Measurements from ENCODE around the gene PTPRG.
"Not testable (repeated sequence)": the region's sequence is repeated elsewhere in the genome, so short reads cannot be mapped to it uniquely, and the experiment has no call there.

Gene PTPRG

DNA sequence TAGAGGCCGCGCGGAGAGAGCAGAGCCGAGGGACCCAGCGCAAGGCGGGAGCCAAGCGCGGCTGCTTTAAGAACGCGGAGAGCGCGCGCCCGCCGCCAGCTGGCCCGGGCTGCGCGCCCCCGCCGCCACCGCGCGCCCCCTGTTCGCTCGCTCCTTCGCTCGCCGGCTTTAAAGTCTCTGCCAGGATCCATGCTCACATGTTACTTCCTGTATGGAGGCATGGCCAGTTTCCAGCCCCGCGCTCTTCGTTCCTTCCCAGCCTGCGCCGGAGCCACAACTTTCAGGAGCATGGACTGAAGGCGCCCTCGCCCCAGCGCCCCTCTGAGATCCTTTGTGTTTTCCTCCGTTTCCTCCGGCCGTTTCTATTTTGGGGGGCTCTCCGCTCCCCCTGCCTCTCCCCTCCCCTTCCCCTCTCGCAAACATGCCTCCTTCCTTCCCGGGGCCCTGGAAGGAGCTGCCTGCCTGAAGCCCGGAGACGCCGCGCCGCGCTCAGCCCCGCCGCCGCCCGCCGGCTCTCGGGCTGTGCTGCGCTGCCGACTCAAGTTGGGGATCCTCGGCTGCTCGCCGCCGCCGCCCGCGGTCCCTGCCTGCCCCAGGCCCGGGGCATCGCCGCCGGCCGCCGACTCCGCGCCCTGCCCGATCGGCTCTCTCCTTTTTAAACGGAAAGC is at the start of gene PTPRG:
Gene PTPRG (plus strand): TSS at position 198 of the 668 bp plus-strand sequence. CDS start 717 bp downstream, outside the sequence.
- peak; percentile 63 for DNase-seq

DNA sequence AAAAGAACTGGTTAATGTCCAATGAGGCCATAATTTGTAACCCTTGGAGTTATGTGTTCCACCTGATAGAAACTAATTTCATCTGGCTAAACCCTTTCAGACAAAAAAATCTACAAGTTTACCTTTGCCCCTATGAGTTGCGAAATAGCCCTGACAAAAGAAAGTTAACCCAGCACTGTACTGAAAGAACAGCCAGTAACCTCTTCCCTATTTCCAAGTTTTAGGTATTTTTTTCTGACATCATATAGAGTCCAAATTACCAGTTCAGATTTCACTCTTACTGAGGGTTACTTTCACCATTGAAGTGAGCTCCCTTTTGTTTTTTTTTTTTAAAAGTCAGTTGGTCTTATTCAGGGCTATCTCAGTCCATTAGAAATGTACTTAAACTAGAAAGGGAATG is 42.8 kb upstream of the PTPRG start:
- DNase-seq: peak; percentile 44

DNA sequence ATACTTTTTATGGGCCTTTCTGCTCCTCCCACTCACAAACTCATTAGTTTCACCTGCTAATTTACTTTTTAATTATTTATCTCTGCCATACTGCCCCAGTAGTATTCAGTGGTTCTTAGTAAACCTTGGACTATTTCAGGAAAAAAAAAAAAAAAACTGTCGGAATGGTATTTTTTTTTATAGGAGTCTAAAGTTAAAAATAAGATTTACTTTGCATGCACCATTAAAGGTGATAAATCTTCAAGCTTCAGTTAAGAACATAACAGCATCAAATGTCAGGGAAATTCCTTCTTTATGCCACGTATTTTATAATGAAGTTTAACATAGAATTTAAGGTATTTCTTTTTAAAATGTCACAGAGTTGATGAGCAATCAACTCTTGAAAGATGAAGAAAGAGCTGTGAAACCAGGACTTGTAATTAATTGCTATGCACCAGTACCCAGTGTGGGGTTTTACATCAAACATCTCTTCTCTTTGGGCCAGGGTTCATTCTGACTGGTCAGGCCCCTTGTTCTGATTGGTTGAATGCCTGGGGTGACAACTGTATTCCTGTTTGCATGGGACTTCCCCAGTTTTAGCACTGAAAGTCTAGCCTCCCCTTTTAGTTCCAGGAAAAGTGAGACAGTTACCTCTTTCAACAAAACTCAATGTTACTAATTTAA is 40.3 kb upstream of the PTPRG start:
- no peak for DNase-seq

DNA sequence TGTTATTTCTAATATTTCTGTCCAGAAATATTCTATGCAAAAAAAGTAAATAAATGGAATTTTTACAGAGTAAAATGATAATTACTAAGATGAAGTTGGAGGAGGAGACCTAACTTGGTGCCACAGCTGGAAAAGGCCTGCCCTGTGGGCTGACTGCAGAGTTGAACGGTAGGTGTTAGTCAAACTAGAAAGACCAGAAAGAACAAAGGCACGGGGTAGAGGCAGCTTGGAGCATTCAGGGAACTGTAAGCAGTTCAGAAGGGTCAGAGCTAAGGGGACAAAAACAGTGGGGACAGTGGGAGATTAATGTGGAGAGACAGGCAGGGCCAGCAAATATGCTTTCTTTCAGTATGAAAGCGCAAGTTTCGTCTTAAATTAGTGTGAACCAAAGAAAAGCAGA is 39.3 kb upstream of the PTPRG start:
- no peak for DNase-seq

DNA sequence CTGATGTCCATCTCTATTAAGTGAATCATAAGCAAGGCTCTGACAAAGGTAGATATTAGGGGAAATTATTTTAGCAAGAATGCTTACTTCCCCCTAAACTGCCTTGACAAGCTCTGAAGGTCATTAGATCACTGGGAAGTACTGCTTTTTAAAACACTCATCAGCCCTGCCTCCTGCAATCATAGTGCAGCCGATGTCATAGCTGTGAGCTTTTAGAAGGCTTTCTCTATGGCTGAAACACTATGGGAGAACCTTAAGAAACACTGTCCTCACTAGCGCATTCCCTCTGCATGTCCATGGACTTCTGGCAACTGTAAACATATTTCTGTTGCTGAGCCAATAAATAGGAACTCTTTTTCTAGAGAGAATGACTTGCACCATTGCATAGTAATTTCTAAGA is 38.7 kb upstream of the PTPRG start:
- DNase-seq: no peak

DNA sequence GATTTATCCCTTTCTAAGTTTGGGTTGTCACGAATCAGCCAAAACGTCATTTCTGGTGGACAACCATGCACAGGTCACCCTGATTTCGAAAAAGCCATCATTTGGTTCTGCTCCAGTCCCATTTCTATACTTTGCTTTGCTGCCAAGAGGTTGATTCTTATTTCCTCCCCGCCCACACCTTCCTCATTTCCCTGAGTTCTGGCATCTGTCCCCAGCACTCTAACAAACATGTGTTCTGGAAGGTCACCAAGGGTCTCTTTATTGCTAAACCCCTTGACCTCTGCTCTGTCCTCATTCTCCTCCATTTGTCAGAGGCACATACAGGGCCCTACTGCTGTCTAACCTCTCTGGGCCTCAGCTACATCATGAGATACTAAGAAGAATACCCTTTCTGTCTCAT is 36.4 kb upstream of the PTPRG start:
- DNase-seq: peak; percentile 8

DNA sequence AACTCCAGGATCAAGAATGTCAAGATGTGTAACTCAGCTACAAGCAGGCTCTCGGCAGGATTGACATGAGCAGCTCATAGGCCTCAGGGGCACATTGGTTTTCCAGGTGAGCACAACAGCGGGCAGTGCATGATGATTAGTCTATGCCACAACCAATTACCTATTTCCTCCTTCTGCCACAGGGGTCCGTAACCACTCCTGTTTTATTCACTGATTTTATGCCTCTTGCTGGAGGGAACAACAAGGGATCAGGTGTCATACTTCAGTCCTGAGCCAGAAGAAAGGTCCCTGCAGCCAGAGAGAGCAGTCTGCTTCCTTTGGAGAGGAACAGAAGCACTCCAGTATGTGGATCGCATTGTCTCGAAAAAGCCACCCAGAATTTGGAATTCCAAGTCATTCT is 35.1 kb upstream of the PTPRG start:
- DNase-seq: no peak

DNA sequence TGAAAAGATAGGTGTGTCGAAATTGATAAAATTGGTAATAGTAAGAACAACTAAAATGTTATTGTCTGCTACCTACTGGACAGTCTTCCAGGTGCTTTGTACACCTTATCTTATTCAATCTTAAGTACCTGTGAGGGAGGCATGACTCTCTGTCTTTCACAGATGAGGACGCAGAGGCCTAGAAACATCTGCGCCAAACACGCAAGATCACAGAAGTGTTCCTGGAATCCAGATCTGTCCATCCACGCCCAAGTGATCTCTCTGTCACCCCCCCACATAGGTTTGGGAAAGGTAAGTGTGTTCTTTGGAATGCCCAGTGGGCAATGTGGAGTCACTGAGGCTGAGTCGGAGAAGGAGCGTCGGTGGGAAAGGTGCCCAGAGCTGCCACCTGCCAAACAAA is 34.4 kb upstream of the PTPRG start:
- no peak for DNase-seq

DNA sequence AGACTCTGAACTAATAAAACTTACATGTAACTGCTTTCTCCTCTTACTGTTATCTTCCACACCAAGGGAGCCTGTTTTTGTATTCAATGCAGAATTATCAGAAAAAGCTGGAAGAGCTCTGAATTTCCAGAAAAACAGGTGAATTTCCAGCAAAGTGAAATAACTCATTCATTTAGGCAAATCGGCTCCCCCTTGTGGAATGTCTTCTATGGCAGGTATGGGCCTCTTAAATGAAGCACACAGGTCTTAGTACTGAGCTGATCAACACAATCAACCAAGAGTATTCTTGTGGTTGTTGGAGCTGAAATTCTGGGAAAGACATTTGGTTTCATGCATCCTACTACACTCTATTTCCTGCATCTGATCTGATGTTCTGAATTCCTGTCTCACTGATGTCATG is 31.0 kb upstream of the PTPRG start:
- DNase-seq: no peak

DNA sequence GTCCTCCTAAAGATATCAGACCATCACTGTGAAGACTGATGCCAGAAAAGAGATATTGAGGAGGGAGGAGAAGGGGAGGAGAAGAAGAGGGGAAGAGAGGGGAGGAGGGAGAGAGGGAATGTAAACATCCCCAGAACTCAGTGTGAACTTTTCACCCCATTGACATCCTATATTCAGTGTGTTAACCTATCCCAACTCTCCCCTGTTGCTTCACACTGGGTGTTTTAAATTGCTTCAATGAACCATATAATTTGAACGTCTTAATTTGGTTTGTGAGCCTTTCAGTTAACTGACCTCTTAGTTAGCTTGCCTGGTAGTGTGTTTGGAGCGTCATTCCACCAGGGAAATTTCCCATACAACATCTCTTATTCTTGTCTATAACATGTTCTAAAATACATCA is 29.8 kb upstream of the PTPRG start:
- DNase-seq: no peak

DNA sequence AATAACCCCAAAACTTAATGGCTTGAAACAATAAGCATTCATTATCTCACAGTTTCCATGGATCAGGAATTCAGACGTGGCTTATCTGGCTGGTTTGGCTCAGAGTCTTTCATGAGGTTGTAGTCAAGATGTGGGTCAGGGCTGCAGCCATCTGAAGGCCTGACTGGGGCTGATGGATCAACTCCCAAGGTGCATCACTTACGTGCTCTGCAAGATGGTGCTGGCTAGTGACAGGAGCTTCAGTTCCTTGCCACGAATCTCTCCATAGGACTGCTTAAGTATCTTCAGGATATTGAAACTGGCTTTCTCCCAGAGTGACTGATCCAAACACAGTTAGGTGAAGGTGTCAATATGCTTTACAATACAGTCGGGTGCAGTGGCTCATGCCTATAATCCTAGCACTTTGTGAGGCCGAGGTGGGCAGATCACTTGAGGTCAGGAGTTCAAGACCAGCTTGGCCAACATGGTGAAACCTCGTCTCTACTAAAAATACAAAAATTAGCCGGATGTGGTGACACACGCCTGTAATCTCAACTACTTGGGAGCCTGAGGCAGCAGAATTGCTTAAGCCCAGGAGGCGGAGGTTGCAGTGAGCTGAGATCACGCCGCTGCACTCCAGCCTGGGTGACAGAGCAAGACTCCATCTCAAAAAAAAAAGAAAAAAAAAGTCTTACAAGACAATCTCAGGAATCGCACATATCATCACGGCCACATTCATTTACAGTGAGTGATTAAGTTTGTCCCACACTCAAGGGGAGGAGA is 28.5 kb upstream of the PTPRG start:
- peak; percentile 85 for DNase-seq

DNA sequence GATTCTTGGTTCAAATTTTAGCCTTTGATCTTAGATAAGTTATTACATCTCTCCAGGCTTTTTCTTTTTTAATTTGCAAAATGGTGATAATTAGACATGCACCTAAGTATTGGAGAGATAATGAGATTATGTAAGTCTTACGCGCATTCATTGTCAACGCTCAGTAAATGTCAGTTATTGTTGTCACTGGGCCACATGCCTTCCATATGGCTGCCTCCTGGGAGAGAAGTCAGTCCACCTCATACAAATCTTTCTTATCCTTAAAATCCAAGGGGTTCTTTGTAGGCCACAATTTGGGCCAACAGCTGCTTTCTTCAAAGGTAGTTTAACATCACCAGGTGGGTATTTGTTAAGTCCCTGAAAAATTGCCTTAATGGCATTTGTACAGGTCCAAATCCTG is 25.5 kb upstream of the PTPRG start:
- no peak for DNase-seq

DNA sequence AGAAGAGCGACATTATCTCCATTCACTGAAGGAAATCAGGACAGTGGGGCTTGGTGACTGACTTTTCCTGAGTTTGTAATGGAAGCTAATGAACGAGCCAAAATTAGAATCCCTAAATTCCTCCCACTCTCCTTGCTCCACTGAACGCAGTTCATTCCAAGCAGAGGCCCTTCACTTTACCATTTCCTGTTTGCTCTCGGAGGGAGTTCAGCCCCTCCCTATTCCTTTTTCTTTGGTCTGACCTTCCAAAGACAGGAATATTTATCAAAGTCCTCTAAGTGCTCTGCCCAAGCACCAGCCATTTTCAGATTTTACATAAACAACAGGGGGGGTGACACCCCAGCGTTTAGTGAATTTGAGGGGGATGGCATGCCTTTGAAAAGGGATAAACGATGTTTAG is 24.0 kb upstream of the PTPRG start:
- DNase-seq: no peak

DNA sequence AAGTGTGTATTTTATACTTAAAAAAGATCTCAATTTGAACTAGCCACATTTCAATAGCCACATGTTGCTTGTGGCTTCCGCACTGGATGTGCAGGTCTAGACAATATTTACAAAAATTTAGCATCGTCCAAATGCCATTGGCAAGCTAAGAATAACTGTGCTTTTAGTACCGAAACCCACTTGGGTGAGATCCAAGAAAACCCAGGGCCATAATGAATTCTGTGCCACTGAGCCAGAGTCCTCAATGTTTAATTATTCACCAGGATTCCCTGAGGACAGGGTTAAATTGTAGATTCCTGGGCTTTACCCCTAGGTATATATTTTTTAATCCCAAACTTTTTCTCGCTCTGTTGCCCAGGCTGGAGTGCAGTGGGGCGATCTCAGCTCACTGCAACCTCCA is 22.9 kb upstream of the PTPRG start:
- DNase-seq: no peak

DNA sequence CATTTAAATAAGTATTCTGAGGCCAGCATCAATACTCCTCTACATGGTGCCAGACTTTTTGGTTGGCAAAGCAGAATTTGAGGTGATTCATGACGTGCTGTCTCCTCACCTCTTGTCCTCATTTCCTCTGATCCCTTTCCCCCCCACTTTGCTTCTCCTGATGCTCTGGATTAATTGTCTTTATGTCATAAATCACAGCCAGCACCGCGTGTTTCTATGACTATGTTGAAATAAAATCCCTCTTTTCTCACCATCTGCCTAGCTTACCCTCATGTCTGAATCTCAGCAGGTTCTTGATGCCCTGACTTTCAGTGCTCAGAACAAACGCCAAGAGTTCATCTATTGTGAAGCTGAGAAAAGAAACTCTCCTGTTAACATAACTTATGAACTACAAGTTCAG is 19.7 kb upstream of the PTPRG start:
- no peak for DNase-seq

DNA sequence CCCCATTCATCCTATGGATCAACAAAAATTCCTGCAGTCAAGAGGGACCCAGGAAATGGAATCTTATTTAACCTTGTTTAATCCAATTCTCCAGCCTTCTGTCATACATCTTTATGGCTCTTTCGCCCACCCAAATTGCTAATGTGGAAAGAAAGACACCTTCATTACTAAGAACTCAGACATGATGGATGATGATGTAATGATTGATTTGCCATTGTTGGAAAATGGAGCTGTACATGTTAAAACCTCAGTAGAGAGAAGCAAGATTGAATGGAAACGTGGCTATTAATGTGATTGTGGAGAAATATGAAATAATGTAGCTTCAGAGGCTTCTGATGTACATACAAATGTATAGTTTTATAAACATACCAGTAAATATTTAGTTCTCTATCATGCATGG is 15.7 kb upstream of the PTPRG start:
- DNase-seq: no peak

DNA sequence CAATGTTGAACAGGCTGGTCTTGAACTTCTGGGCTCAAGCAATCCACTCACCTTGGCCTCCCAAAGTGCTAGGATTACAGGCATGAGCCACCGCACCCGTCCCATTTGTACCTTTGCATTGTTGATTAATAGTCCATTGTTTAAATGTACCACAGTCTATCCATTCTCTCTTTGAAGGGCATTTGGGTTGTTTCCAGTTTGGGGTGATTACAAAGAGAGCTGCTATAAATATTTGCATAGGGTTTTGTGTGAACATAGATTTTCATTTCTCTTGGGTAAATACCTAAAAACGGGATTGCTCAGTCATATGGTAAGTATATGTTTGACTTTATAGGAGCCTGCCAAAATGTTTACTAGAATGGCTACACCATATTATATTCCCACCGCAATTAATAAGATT is 13.7 kb upstream of the PTPRG start:
- no peak for DNase-seq

DNA sequence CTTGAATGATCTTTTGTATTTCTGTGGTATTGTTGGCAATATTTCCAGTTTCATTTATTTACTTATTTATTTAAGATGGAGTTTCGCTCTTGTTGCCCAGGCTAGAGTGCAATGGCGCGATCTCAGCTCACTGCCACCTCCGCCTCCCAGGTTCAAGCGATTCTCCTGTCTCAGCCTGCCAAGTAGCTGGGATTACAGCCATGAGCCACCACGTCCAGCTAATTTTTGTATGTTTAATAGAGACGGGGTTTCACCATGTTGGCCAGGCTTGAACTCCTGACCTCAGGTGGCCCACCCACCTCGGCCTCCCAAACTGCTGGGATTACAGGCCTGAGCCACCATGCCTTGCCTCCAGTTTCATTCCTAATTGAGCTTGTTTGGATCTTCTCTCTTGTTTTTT is 8.7 kb upstream of the PTPRG start:
- DNase-seq: not testable (repeated sequence)

DNA sequence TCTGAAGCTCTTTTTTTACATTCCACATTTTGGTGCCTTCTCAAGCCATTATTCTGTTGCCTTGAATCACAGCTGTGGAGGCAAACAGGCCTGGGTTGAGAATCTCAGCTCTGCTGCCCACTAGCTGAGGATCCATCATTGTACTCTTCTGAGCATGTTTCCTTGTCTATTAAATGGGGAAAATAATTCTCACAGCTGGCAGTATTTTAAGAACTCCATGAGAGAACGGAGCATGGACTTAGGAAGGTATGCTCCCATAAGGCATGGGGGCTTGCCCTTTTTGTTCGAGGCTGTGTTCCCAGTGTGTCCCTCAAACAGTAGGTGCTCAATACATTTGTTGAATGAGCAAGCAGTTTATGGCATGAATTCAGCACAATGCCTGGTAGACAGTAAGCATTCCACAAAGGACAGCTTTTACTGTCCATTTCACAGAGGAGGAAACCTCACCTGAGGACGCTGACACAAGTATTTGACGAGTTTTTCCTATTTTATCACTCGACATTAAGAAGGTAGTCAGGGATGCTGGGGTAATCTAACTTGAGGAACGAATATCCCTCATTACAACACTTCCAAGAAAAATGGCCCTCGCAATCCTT is 2.1 kb upstream of the PTPRG start:
- no peak for DNase-seq

DNA sequence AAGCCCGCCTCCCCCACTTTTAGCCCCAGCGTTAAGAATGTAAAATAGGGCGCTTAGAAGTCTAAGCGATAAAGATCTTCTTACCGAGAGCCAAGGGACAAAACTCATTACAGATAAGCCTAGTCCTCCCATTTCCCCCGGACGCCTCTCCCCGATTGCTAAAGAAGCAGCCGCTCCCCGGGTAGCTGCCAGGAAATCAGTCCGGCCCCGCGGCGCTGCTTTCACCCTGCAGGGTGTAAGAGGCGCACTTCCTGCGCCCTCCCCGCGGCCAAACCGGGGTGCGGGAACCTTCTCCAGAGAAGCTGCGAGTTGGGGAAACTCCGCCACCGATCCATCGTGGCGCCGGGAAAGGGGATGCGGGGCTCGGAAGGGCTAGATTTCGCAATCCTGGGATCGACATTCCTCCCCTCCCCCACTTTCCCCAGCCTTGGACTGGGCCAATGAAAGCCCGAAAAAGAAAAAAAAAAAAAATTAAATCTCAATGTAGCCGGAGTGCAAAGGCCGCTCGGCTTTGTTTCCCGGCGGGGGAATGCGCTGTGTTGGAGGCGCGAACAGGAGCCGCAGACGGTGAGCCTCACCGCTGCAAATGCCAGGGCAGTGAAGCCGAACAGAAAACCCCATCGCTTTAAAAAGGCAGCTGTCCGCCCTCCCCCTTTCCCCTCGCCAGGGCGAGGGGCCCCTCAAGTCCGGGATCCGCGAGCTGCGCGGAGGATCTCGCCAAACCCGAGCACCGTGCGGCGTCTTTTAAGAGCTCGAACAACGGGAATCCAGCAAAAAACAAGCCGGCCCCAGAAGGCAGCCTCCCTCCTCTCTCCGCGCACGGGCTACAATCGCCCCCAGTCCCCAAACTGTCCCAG is 626 bp upstream of the PTPRG start:
- DNase-seq: peak; percentile 79

DNA sequence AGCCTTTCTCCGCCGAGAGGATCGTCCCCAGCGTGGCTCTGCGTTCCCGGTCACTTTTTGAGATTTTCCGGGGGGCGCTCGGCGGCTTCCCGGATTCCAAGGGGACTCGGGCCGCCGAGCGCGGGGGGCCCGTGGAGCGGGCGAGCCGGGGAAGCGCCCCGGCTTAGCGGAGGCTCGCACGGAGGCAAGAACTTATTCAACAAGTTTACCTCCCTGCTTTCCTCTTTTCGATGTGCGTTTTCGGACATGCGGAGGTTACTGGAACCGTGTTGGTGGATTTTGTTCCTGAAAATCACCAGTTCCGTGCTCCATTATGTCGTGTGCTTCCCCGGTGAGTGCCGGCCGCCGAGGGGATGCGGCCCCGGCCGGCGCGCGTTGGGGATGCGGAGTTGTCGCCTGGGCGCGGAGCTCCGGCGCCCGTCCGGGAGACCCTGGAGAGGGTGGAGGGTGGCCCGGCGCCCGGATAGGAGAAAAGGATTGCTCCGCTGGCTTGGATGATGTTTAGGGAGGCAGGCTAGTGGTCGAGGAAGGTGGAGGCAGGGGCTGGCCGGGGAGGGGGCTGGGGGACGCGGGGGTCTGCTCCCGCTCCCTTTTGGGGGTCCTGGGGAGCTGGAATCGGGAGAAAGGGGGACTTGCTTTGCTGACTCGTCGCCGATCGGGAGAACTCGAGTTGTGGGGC is 810 bp downstream of the PTPRG start:
- DNase-seq: no peak

DNA sequence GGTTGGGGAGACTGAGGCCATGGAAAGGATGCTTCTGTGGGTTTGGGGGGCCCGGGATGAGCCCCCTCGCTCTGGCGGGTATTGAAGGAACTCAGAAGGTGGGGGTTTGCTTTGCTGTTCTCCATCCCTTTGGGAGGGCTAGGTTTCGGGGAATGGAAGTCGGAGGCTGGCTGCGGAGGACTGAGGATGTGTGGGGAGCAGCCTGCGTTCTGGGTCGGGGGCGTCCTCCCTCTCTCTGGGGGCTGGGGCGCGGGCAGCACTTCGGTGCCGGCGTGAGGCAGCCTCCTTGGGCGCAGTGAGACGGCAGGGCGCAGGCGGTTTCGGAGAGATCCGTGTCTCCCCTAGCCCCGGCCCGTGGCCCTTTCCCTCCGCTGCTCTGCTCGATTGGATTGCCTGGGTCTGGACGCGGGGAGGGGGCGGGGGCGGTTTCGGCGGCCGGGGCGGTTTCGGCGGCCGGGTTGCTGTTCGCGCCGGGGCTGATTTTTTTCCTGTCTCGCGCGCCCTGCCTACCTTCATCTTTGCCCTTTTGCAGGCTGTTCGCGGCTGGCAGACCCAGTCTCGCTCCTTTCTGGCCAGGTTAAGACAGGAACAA is 1.4 kb downstream of the PTPRG start:
- no peak for DNase-seq

Measured in MV-4-11 (cell line).